ENCODE results near the gene ATP9B. TPM values are rescaled to one million over a fixed set of nuclear protein-coding genes. Genes with fewer than 3 reads are reported as not detected.

Gene ATP9B
- total RNA-seq, 3 donors from 2014 or later (not counting 1 experiment from before 2014, with no cell fraction given) = 66.0 to 78.9 (median 68.0) TPM

DNA sequence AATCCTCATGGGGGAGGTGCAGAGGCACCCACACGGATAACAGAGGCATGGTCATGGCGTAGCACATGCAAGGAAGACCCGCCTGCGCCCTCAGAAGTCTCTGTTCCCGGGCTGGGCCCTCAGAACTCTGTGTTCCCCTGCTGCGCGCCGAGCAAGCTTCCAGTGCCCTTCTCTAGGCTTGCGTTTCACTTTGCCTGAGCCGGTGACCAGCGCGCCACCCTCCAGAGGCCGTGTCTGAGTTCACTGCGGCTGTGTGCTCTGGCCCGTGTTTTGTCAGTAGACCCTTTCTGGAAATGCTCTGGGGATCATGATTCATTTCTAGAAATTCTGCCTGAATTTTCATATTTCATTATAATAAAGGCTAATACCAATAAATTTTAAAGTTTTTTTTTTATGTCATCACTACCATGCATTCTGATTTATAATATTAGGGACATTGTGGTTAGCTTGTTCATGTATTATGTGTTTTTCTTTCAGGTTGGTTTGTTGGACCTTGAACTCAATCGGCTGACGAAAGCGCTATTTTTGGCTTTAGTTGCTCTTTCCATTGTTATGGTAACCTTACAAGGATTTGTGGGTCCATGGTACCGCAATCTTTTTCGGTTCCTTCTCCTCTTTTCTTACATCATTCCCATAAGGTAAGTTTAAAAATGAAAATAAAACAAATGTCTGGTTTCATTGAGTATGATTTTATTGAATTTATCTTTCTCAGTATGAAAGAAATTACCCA is 183.9 kb downstream of the ATP9B start:
- ATAC-seq = no peak
- no peak overlapping the region for H3K4me3 ChIP-seq (ENCODE audit: low read length)
- Mint-ChIP-seq H3K27ac (no peak overlapping the region), H3K4me1 (peaks cover 10 to 22% of the 10 kb centered on the region in 2 donors), H3K4me3 (no peak overlapping the region), H3K36me3 (no peaks in the 10 kb centered on the region), H3K27me3 (ENCODE audit: low read depth in 2 of 2) (no peaks in the 10 kb centered on the region), H3K9me3 (no peaks in the 10 kb centered on the region)
- H3K36me3 ChIP-seq (ENCODE audit: control insufficient read depth, insufficient read depth, low read length) = peaks cover 11% of the 10 kb centered on the region
- TF ChIP-seq CTCF (IDR thresholded peaks at IDR 0.05) = no peak
- no peaks in the 10 kb centered on the region for H3K4me1 ChIP-seq (ENCODE audit: control insufficient read depth, insufficient read depth, low read length)
- intact Hi-C loops (cut with micrococcal nuclease) = no loop called here
- no peak for DNase-seq
- no peaks in the 10 kb centered on the region for H3K27me3 ChIP-seq (ENCODE audit: control insufficient read depth, insufficient read depth, low read length)
- 95% methylated on average over 16 of the region's 20 CpGs for WGBS (ENCODE audit: insufficient coverage)
- H3K27ac ChIP-seq (ENCODE audit: low read length) = no peak overlapping the region
- no peaks in the 10 kb centered on the region for H3K9me3 ChIP-seq (ENCODE audit: control insufficient read depth, insufficient read depth, low read length)

DNA sequence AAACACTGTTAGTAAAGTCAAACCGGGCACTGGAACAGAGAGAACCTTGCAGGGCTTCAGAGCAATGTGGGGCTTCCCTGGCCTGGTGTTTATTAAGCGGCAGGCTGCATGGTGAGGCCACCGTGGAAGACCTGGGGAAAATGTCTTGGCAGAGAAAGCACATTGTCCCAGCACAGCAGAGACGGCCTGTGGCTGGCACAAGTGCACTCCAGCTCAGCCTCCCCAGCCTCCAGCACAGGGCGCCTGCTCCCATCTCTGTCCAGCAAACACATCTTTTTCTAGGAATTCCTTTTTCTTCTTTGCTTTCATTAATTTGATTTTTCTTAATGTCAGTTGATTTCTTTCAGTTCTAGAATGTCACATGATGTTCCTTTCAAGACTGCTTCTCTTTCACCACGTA is 188.3 kb downstream of the ATP9B start:
- H3K4me1 ChIP-seq (ENCODE audit: control insufficient read depth, insufficient read depth, low read length) = no peaks in the 10 kb centered on the region
- intact Hi-C loops (cut with micrococcal nuclease) = no loop called here
- H3K27me3 Mint-ChIP-seq (ENCODE audit: low read depth in 2 of 2) = no peaks in the 10 kb centered on the region
- no peaks in the 10 kb centered on the region for H3K27me3 ChIP-seq (ENCODE audit: control insufficient read depth, insufficient read depth, low read length)
- no peaks in the 10 kb centered on the region for H3K36me3 Mint-ChIP-seq
- no peak for DNase-seq
- 72% methylated on average over 6 of the region's 6 CpGs for WGBS (ENCODE audit: insufficient coverage)
- peaks cover 11% of the 10 kb centered on the region for H3K36me3 ChIP-seq (ENCODE audit: control insufficient read depth, insufficient read depth, low read length)
- ATAC-seq = no peak
- no peak overlapping the region for H3K27ac Mint-ChIP-seq
- no peak for TF ChIP-seq CTCF (IDR thresholded peaks at IDR 0.05)
- no peaks in the 10 kb centered on the region for H3K9me3 ChIP-seq (ENCODE audit: control insufficient read depth, insufficient read depth, low read length)
- no peak overlapping the region for H3K4me3 ChIP-seq (ENCODE audit: low read length)
- no peak overlapping the region for H3K27ac ChIP-seq (ENCODE audit: low read length)
- peaks cover 0 to 12% of the 10 kb centered on the region in 2 donors for H3K4me1 Mint-ChIP-seq
- H3K9me3 Mint-ChIP-seq = no peaks in the 10 kb centered on the region
- no peak overlapping the region for H3K4me3 Mint-ChIP-seq

DNA sequence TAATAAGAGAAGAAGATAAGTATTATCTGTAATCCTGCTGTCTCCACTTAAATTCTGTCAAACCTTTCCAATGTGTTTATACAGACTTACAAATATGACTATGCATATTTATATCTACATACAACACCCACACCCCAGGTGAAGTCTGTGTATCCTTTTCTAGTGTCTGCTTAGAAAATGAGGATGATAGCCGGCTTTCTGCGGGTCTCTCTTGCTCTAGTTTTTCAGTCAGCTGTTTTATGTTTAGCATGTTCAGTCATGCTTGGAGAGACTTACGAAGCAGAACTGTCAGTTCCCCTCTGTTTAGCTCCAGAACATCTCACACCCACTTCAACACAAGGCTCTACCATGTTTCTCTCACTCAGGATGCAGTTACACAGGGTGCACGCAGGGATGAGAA is 189.3 kb downstream of the ATP9B start:
- Mint-ChIP-seq H3K27ac (no peak overlapping the region), H3K9me3 (no peaks in the 10 kb centered on the region), H3K4me3 (no peak overlapping the region), H3K36me3 (no peaks in the 10 kb centered on the region), H3K4me1 (peaks cover 0 to 12% of the 10 kb centered on the region in 2 donors), H3K27me3 (ENCODE audit: low read depth in 2 of 2) (no peaks in the 10 kb centered on the region)
- DNase-seq = no peak
- peaks cover 11% of the 10 kb centered on the region for H3K36me3 ChIP-seq (ENCODE audit: control insufficient read depth, insufficient read depth, low read length)
- TF ChIP-seq CTCF (IDR thresholded peaks at IDR 0.05) = no peak
- no peak overlapping the region for H3K4me3 ChIP-seq (ENCODE audit: low read length)
- no peaks in the 10 kb centered on the region for H3K9me3 ChIP-seq (ENCODE audit: control insufficient read depth, insufficient read depth, low read length)
- no peaks in the 10 kb centered on the region for H3K4me1 ChIP-seq (ENCODE audit: control insufficient read depth, insufficient read depth, low read length)
- no peak for ATAC-seq
- intact Hi-C loops (cut with micrococcal nuclease) = no loop called here
- 92% methylated on average over 4 of the region's 4 CpGs for WGBS (ENCODE audit: insufficient coverage)
- H3K27ac ChIP-seq (ENCODE audit: low read length) = no peak overlapping the region
- H3K27me3 ChIP-seq (ENCODE audit: control insufficient read depth, insufficient read depth, low read length) = no peaks in the 10 kb centered on the region

GRCh38 chr18:79259218-79259617 is 190.0 kb downstream of the ATP9B start:
- DNase-seq (no peak), ATAC-seq (no peak)
- peak overlapping the region in 1 of 2 donors; percentile 42 for H3K27ac Mint-ChIP-seq
- H3K36me3 Mint-ChIP-seq = no peaks in the 10 kb centered on the region
- WGBS (ENCODE audit: insufficient coverage) = 100% methylated on average over 1 of the region's 2 CpGs
- no peaks in the 10 kb centered on the region for H3K9me3 Mint-ChIP-seq
- TF ChIP-seq CTCF (IDR thresholded peaks at IDR 0.05) = no peak
- intact Hi-C loops (cut with micrococcal nuclease) = no loop called here
- H3K9me3 ChIP-seq (ENCODE audit: control insufficient read depth, insufficient read depth, low read length) = no peaks in the 10 kb centered on the region
- no peaks in the 10 kb centered on the region for H3K27me3 ChIP-seq (ENCODE audit: control insufficient read depth, insufficient read depth, low read length)
- H3K4me1 ChIP-seq (ENCODE audit: control insufficient read depth, insufficient read depth, low read length) = no peaks in the 10 kb centered on the region
- peaks cover 8% of the 10 kb centered on the region for H3K36me3 ChIP-seq (ENCODE audit: control insufficient read depth, insufficient read depth, low read length)
- no peak overlapping the region for H3K4me3 Mint-ChIP-seq
- H3K4me1 Mint-ChIP-seq = peaks cover 0 to 12% of the 10 kb centered on the region in 2 donors
- H3K4me3 ChIP-seq (ENCODE audit: low read length) = no peak overlapping the region
- no peaks in the 10 kb centered on the region for H3K27me3 Mint-ChIP-seq (ENCODE audit: low read depth in 2 of 2)
- H3K27ac ChIP-seq (ENCODE audit: low read length) = no peak overlapping the region

All from natural killer cell (primary cell).